Caki2 (cell line): ENCODE measurements around the gene PNMA1. TPM values are rescaled to one million over a fixed set of nuclear protein-coding genes. Genes with fewer than 3 reads are reported as not detected.

Source experiments
- DNase-seq: peaks from one replicate; pipeline ENCODE4 v3.0.0-alpha.2; 2015; ENCODE audit warnings: low read depth
- in situ Hi-C: cut with HindIII; loops from 2 replicates; pipeline ENCODE4 v1.10.0; 2016; ENCODE audit warnings: low sequenced_read_pairs, low pct_unique_long_range_greater_than_20kb, mixed read lengths
- total RNA-seq: library from RNA; depleted of rRNA; stranded (reverse); fragments of >200 nt; shearing (Covaris generic); gene quantifications from 2 replicates; pipeline ENCODE4 v1.2.3, GENCODE V29; 2014; ENCODE audit warnings: low replicate concordance

Gene PNMA1
- total RNA-seq, 1 experiment from 2014 or later = 45.4 TPM

DNA sequence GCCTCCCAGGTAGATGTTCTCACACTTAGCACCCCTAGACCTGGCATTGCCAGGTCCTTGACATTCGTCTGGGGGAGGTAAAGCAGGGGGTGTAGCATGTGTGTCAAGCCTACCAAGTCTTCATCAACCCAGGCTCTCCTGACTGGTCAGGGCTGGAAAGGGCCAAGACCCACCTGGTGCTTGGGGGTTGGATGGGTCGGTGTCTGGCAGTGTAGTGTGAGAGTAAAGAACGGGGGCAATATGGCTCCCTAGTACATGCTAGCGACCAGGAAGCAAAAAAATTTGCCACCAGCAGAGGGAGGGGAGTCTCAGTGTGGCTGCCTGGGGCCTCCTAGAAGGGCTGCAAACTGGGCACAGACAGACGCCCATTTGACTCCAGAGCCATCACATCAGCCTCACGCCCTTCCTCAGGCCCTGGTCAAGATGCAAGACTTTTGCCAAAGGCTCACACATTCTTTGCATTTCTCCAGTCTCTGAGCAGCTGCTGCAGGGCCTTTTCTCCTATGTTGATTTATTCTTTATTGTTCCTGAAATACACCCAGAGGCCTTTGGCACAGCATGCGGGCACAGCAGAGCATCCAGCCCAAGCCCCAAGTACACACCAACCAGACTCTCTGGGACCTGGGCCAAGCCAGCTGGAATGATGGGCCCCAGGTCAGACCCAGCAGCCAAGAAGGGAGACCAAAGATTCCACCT is 38.3 kb upstream of the PNMA1 start:
- in situ Hi-C loops = no loop called here
- DNase-seq = no peak

DNA sequence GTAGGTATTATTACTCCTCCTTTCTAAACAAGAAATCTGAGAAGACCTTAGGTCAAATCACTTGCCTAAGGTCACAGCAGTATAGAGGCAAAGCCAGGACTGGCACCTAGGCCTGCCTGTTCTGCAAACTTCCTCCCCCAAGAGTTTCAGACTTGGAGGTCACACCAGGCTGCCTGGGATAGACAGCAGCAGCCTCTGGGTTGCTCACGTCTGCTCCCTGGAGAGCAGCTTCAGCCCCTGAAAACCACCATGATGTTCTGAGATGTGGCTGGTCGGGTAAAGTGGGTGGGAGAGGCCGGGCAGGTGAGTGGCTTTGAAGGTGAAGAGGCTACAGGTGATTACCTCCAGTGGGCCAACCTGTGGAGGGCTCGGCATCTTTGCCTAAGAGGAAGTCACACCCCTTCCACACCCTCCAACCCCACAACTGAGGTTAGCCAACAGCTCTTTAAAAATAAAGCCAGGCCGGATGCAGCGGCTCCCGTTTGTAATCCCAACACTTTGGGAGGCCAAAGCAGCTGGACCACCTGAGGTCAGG is 37.0 kb upstream of the PNMA1 start:
- DNase-seq = no peak
- in situ Hi-C loops = no loop called here

DNA sequence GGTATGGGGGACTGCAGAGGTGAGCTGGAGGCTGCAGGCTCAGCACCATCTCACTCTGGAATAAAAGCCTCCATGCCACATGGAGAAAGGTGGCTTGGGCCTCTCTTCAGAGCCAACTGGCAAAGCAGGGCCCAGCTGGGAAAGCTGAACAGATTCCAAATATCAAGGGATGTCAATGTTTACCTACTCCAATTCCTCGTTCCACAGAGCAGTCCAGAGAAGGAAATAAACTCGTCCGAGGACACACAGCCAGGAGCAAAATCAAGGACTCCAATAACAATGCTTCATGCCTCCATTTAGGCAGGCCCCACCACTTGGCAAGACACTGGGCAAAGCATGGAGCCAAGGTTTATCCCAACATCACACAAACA is 36.3 kb upstream of the PNMA1 start:
- DNase-seq = no peak

DNA sequence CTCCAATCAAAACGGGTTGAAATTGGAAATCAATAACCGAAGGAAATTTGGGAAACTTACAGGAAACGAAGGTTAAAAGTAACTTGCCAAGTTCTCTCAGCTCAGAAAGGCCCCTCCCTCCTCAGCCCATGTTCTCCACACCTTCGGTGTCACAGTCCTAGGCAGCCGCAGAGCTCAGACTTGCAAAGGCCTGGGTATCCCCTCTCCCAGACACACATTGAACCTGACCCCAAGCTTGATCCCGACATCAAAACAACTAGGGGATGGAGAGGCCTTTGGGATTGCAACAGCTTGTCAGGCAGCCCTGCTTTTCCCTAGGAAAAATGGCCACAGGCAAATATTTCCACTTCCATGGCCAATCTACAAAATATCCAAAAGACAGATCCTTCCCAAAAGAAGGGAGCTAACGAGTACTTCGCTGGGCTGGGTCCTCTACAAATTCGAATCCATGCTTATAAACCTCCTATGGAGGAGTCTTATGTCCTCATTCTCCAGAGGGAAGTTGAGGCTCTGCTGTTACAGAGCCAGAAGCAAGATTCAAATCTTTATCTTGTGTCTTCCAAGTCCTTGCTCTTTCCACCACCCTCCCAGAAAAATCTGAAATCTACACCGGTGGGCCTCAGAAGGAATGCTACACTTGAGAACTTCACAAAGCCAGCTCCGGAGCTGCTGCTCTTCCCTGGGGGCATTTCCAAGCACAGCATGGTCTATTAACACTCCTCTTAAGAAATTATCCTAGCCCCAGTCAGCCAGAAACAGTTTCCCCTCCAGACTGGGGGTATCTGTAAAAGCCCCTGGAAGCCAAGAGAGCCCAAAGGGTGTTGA is 35.7 kb upstream of the PNMA1 start:
- DNase-seq = no peak
- in situ Hi-C loops = no loop called here

More for the DNA sequence above, 36.3 kb upstream of the PNMA1 start:
- in situ Hi-C loops = no loop called here

DNA sequence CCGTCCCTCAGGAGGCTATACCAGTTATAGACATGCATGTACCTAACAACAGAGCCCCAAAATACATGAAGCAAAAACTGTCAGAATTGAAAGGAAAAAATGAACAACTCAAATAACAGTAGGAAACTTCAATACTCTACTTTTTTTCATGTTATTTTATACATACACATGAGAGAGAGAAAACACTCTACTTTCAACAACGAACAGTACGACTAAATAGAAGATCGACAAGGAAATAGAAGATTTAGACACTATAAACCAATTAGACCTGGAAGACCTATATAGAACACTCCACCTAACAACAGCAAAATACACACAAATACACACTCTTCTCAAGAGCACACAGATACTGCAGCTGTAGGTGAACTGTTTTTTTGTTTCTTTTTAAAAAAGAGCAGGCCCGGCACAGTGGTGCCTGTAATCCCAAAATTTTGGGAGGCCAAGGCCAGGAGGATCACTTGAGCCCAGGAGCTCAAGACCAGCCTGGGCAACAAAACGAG is 34.7 kb upstream of the PNMA1 start:
- in situ Hi-C loops = no loop called here
- DNase-seq = no peak

DNA sequence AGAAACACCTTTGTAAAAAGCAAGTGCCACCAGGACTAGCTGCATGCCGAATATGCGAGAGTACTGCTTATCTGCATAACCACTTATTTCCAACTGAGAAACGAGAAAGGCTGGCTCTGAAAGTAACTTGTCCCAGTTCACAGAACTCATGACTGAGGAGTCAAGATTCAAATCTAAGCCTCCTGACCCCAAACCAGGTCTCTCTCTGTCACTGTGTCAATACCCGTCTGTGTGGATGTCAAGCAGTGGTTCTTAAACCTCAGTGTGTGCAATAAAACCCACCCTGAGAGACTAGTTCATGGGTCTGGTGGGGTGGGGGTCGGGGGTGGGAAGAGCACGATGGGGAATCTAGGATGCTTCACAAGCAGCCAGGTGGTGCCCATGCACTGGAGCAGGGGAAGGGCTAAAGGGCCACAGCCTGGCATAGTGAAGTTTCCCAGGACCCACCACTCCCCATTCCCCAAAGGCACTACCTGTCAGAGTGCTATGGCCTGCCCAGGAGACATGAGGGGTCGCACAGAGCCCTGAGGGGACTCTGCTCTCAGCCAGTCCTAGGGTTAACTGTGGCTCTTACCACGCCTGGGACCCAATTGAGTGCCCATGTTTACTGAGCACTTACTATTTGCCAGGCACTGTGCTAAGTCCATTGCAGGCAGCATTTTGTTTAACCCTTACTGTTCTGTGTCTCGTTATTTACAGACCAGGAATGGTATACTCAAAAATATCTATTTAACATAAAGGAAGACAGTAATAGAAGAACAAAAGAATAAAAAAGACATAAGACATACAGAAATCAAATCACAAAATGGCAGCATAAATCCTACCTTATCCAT is 33.4 kb upstream of the PNMA1 start:
- in situ Hi-C loops = no loop called here
- DNase-seq = no peak

DNA sequence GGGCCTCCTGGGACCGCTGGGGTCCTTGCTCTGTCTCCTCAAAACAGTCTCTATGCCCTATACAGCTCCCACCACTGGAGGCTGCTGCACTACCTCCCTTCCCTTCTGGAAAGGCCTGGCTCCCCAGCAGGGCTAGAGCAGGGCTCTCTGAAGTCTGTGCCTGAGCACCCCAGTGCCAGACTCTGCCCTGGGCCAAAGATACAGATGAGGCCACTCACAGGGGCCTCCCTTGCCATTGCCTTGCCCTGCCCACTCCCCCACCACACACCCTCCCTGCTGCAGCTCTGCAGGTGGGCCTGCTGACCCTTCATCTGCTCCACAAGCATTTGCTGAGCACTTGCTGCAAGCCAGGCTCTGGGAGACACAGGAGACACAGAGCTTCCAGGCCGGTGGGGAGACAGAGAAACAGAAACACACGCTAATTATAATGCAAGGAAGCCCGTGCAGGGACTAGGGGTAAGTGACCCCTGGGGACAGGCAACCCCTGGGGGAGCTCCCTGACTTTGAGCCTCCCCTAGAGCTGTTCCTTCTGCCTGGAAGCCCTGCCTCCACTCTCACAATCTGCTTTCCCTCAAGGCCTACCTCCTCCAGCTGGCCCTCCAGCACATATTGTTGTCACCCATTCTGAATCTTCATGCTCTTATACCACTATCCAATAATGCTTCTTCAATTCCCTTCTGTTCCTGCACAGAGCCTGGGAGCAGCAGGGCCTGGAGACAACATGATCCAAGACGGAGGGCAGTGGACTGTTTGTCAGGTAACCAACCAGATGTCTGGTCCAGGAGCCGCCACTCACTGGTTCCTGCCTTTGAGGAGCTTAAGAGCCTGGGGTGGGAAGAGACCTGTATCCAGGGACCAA is 32.6 kb upstream of the PNMA1 start:
- in situ Hi-C loops = no loop called here
- no peak for DNase-seq

DNA sequence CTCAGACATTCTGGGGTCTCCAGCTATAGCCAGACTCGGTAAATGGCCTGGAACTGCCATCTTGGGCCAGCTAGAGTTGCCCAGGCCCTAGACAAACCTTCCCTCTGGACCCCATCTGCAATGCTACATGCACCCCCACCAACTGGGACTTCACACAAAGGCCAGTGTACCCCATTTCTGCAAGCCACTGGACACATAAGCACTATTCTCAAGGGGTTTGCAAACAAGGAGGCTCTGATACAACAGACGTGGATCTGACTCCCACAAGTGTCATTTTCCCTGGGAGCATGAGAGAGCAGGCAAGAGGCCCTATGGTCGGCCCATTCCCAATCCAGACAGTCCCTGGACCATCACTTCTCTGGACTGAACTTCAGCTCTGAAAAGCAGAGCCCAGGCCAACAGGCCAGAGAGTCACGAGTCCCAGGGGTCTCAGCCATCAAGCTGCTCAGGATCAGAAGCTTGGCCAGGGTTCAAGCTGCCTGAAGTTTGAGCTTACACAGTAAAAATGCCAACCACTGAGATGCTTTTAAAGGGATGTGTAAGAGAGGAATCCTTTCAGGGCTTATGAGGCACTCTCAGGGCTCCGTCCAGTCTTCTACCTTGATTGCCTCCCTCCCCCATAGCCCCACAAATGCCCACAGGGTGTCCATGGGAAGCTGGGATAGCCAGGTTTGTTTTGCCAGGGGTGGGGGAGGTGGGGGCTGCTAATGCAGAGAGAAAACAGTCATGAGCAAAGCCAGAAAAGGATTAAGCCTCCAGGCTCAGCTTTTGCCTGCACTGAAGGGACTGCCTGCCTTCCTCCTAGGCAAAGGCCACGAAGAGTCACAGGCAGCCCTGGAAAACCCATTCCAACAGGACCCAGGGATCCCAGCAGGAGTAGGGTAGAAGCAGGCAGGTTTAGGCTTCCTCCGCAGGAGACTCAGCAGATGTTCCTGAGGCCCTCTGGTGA is 31.7 kb upstream of the PNMA1 start:
- in situ Hi-C loops = no loop called here
- no peak for DNase-seq

DNA sequence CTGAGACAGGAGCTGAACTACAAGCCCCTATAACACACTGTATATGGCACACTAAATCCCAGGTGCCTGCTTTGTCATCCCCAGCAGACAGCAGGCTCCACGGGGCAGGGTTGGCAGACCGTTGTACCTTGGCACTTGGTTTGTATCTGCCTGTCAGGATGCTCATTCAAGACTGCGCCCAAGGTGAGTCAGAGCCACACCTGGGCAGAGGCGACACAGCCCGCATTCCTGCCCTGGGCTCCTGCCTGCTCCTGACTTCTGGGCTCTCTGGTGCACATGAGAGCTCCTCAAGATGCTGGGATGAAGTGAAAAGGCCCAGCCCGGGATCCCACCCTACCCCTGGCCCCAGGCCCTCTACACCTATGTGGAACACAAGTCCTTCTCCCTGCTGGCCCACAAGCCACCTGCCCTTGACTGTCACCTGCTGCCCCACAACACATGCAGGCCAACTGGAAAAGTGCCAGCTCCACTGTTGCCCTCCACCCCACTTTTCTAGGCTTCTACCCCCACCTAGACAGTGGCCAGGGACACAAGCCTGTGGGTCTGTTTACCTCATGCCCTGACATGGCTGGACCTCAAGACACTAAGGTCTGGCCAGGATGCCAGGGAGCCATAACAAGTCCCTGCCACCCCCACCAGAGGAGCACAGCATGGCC is 30.8 kb upstream of the PNMA1 start:
- in situ Hi-C loops = no loop called here
- DNase-seq = no peak

DNA sequence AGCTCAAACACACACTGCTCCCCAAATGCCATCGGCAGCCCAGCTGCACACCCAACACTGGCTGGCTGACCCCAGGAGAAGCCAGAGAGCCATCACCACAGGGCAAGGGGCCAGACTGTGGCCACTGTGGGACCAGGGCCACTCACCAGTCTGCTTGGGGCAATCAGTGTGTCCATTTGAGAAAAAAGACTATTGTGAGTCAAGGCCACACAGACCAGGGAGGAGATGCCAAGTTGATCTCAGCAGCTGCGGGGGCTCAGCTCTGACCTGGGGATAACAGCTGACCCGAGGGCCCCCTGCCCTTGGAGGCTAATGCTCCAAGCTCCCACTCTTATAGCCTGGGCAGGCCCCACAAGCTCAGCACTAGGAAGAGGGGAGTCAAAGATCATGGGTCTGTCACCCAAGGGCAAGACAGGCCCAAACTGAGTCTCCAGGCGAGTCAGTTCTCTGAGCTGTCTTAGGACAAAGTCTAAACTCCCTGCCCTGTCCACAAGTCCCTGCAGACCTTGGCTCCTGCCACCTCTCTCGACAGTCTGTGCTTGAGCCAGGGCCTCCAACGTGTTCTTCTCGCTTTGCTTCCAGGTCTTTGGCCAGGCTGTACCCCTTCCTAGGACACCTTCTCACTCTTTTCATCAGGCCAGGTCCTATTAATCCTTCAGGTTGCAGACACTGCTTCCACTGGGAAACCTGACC is 30.1 kb upstream of the PNMA1 start:
- DNase-seq = no peak
- in situ Hi-C loops = no loop called here

DNA sequence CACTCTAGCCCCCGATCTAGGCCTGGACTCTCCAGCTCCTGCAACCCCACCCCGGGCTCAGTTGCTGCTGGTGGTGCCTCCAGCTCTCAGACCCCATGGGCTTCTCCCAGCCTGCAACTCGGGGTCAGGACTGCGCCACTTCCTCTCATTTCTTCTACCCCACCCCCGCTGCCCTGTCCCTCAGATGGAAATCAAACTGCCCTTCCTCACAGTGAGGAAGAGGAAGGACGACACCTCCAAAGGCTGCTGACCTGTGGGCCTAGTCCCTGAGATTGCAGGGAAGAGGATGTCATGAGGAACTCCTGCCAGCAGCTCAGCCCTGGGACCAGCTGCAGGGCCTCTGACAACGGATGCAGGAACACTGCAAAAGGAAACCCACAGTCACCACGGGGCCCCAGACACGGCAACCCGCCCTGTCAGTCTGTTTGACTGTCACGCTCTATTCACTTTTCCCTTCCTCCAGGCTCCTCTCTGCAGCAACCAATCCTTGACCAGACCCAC is 29.3 kb upstream of the PNMA1 start:
- in situ Hi-C loops = no loop called here

DNA sequence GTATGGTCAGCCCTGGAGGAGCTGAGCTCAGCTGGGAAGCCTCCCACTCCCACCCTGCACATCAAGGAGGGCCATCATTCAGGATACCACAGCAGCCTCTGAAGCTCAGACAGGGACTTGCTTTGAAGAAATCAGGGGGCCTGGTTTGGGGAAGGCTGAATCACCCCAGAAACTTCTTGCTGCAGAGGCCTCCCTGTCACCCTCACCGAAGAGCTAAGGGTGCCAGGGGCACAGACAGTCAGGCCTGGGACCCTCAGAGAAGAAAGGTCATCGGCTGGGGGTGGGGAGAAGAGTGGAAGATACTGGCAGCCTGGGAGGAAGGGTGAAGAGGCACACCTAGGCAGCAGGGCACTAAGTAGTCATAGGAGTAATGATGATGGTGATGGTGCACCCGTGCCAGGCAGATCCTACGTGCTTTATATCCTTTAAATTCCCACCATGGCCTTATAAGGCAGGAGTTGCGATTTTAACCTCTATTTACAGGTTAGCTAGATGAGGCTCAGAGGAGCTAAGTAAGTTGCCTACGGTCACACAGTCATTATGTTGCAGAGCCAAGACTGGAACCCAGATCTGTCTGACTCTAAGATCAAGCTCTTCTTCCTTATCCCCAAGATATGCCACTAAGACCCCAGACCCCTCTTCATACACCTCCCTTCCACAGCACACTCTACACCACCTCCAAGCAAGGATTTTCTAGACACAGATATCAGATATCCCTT is 28.5 kb upstream of the PNMA1 start:
- in situ Hi-C loops = no loop called here
- no peak for DNase-seq

More for the DNA sequence above, 29.3 kb upstream of the PNMA1 start:
- no peak for DNase-seq

DNA sequence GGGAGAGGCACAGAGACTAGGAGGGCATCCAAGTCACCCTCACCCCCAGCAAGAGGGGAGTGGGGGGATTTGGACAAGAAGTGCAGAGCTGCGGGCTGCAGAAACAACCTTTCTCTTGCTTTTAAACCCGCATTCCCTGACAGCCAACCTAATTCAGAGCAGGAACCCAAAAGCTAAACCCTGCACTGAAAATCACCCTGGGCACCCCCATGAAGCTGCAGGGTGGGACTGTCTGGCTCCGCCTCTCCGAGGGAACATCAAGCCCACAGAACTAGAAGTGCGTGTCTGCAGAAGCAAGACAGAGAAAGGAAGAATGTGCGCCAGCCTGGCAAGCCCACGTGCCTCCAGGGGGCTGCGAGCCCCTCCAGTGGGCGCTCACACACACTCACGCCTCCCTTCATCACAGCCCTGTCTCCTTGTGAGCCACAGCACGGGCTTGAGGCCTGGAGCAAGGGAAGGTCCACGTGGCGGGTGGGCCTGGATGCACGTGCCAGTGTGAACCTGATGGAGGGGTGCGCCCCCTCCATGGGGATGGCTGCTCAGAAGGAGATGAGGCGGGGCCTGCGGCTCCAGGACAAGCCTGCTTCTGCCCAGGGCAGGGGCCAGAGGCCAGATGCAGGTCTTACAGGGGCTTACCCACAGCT is 27.8 kb upstream of the PNMA1 start:
- in situ Hi-C loops = no loop called here
- no peak for DNase-seq

DNA sequence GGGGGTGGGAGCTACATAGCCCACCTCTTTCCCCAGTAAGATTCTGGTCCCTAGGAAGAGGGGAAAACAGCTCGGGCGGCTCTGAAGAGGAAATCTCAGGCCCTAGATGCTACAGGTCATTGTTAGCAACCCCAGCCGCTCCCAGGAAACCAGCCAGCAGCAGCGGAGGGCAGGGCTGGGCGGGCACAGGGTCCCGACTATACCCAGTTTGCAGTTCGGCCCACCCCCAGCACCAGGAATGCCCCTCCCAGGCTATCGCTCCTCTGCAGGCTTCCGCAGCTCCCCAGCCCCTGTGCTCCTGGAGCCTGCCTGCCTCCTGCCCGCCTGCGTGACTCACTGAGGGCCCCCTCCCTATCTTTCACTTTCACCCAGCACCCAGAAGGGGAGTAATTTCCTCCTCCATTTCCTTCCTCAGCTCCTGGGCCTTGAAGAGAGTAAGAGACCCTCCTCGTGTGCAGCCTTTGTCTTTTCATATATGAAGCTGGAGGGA is 27.2 kb upstream of the PNMA1 start:
- in situ Hi-C loops = no loop called here
- DNase-seq = peak; percentile 57
